WTC11 (cell line): ENCODE measurements around the gene CD79B.

Experiments
- CREB1 ChIP-seq: sonication (generic); formaldehyde crosslinking; IDR thresholded peaks from 2 replicates; pipeline ENCODE4 v1.8.0; 2023; ENCODE audit warnings: mild to moderate bottlenecking, missing genetic modification reagents
- FOXJ3 ChIP-seq: sonication (generic); formaldehyde crosslinking; IDR thresholded peaks from 2 replicates; pipeline ENCODE4 v1.9.0; 2021; ENCODE audit warnings: missing genetic modification reagents, mild to moderate bottlenecking, borderline replicate concordance
- GTF2I ChIP-seq: fragments of 250-450 bp; sonication (Bioruptor Pico); conservative IDR thresholded peaks from 2 replicates; pipeline ENCODE4 v1.4.0; 2021; ENCODE audit warnings: mild to moderate bottlenecking
- TF ChIP-seq, protein P1 (sequence below): fragments of 200-600 bp; IDR thresholded peaks from 2 replicates; pipeline ENCODE4 v1.8.0; 2022; ENCODE audit warnings: antibody characterized with exemption

GRCh38 chr17:63926164-63926563 is 6.0 kb downstream of the CD79B start:
- TF ChIP-seq, protein P1, sequence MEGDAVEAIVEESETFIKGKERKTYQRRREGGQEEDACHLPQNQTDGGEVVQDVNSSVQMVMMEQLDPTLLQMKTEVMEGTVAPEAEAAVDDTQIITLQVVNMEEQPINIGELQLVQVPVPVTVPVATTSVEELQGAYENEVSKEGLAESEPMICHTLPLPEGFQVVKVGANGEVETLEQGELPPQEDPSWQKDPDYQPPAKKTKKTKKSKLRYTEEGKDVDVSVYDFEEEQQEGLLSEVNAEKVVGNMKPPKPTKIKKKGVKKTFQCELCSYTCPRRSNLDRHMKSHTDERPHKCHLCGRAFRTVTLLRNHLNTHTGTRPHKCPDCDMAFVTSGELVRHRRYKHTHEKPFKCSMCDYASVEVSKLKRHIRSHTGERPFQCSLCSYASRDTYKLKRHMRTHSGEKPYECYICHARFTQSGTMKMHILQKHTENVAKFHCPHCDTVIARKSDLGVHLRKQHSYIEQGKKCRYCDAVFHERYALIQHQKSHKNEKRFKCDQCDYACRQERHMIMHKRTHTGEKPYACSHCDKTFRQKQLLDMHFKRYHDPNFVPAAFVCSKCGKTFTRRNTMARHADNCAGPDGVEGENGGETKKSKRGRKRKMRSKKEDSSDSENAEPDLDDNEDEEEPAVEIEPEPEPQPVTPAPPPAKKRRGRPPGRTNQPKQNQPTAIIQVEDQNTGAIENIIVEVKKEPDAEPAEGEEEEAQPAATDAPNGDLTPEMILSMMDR: no peak
- TF ChIP-seq CREB1: no peak
- TF ChIP-seq GTF2I (CRISPR knock-in tag): no peak
- TF ChIP-seq FOXJ3 (CRISPR knock-in tag): no peak
